ENCODE data around the gene ZNF765. TPM values are rescaled to one million over a fixed set of nuclear protein-coding genes. Genes with fewer than 3 reads are reported as not detected.
"Not testable (repeated sequence)": the region's sequence is repeated elsewhere in the genome, so short reads cannot be mapped to it uniquely, and the experiment has no call there.

ZNF765 gene
- total RNA-seq, 1 experiment from 2014 or later: 23.6 TPM

GRCh38 chr19:53389978-53390377, 5.0 kb upstream of the ZNF765 start:
- H3K4me1 Mint-ChIP-seq: peaks cover 29% of the 10 kb centered on the region
- POLR2A ChIA-PET: no interaction called here
- ATAC-seq: peak; percentile 84
- peaks cover 18% of the 10 kb centered on the region for H3K9me3 Mint-ChIP-seq
- H3K27me3 Mint-ChIP-seq (ENCODE audit: low read depth): no peaks in the 10 kb centered on the region
- peak overlapping the region; percentile 61 for H3K4me3 Mint-ChIP-seq
- peak; percentile 96 for DNase-seq (ENCODE audit: low spot score)
- CTCF ChIA-PET: interaction anchor here (2.4 kb wide), 1 partner anchor 35 kb away, joined by 10 read pairs; no protein-coding TSS in a partner anchor
- TF ChIP-seq ZNF396 (CRISPR knock-in tag; IDR thresholded peaks at IDR 0.05; ENCODE audit: borderline replicate concordance): no peak
- peak overlapping the region; percentile 64 for H3K27ac Mint-ChIP-seq
- H3K36me3 Mint-ChIP-seq: peaks cover 21% of the 10 kb centered on the region

DNA sequence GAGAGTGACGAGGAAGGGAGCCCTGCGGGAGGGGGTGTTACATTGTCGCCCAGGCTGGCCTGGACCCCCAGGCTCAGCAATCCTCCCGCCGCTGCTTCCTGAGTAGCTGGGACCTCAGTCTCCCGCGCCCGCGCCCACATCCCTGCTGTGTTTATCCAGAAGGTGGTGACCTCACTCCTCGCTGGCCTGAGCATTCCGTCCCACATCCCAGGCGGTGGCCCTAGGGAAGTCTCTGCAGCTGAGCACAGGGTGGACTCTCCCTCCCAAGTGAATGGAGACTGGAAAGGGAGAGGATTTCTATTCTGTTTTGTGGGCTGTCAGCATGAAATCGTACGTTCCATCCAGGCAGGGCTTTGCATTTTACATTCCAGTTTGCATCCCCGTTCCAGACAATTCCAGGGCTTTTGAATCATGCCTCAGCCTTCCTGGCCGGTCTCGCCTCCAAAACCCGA, 401 bp upstream of the ZNF765 start:
- DNase-seq (ENCODE audit: low spot score) (peak; percentile 66), ATAC-seq (peak; percentile 33)
- TF ChIP-seq FOXP1 (CRISPR knock-in tag; IDR thresholded peaks at IDR 0.05; ENCODE audit: borderline replicate concordance) (peak; percentile 45; the same call in 1 of the 2 replicates), CTCF (IDR thresholded peaks at IDR 0.05) (no peak), ZBTB21 (CRISPR knock-in tag; IDR thresholded peaks at IDR 0.05; ENCODE audit: borderline replicate concordance) (peak; percentile 47; the same call in 1 of the 2 replicates)
- Mint-ChIP-seq H3K4me1 (peaks cover 43% of the 10 kb centered on the region), H3K4me3 (peak overlapping the region; percentile 88), H3K9me3 (peaks cover 6% of the 10 kb centered on the region; the same call in 1 of the 2 replicates), H3K27me3 (ENCODE audit: low read depth) (no peaks in the 10 kb centered on the region), H3K36me3 (peaks cover 9% of the 10 kb centered on the region), H3K27ac (peak overlapping the region; percentile 96)
- CTCF ChIA-PET: interaction anchor here (0.6 to 3.5 kb wide), 10 partner anchors 26 to 548 kb away, joined by 3 to 25 read pairs (median 5); partner anchors contain the start of genes ZNF525, ZNF761 and ZNF845
- POLR2A ChIA-PET: interaction anchor here (0.8 to 1.3 kb wide), 2 partner anchors 29 to 126 kb away, joined by 3 read pairs; partner anchors contain the start of gene ZNF525

DNA sequence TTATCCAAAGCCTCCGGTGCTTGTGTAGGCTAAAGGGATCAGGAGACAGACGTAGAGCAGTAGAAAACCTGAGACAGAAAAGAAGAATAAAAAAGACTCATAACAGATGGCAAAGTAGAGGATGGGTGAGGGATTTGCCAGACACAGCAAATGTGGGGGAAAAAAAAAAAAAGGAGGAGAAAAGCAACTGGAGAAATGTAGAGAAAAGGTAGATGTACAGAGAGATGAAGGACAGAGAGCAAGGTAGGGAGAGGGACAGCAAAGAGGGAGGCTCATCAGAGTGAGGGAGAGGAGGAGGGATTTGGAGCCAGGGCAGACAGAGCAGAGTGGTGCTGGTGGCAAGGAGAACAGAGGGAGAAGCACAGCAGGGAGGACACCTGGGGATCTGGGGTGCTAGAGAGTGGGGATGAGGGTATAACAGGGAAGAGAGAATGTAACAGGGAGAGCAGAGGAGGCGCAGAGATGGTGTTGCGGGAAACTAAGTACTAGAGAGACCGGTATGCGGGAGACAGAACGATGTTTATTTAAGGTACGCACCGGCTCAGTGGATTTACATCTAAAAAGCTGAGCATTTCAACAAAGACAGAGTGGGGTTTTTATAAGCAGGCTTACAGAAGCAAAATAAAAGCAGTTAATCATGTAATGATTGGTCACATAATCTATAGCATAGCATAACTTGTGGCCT, 1.0 kb downstream of the ZNF765 start:
- Mint-ChIP-seq H3K4me1 (peaks cover 41% of the 10 kb centered on the region), H3K36me3 (peaks cover 18% of the 10 kb centered on the region), H3K4me3 (peak overlapping the region; percentile 88)
- DNase-seq (ENCODE audit: low spot score); POLR2A ChIA-PET; H3K9me3 Mint-ChIP-seq; H3K27ac Mint-ChIP-seq; H3K27me3 Mint-ChIP-seq (ENCODE audit: low read depth); ATAC-seq: not testable (repeated sequence)
- CTCF ChIA-PET: interaction anchor here (1.1 to 3.5 kb wide), 6 partner anchors 27 to 200 kb away, joined by 3 to 25 read pairs (median 4); partner anchors contain the start of gene ZNF845

- Mint-ChIP-seq H3K9me3 (no peaks in the 10 kb centered on the region), H3K27ac (no peak overlapping the region), H3K27me3 (ENCODE audit: low read depth) (no peaks in the 10 kb centered on the region), H3K4me1 (peaks cover 41% of the 10 kb centered on the region), H3K36me3 (peaks cover 22% of the 10 kb centered on the region), H3K4me3 (peak overlapping the region; percentile 88)
- POLR2A ChIA-PET: no interaction called here
- DNase-seq (ENCODE audit: low spot score) (no peak), ATAC-seq (no peak)
- TF ChIP-seq ZNF425 (CRISPR knock-in tag; conservative IDR thresholded peaks at IDR 0.05): no peak
- TF ChIP-seq ZNF416 (CRISPR knock-in tag; IDR thresholded peaks at IDR 0.05): no peak
- TF ChIP-seq ZNF281 (CRISPR knock-in tag; IDR thresholded peaks at IDR 0.05): no peak
- no peak for TF ChIP-seq IRF1 (CRISPR knock-in tag; IDR thresholded peaks at IDR 0.05)
- no peak for TF ChIP-seq ERG (CRISPR knock-in tag; IDR thresholded peaks at IDR 0.05)
- TF ChIP-seq, protein P1, sequence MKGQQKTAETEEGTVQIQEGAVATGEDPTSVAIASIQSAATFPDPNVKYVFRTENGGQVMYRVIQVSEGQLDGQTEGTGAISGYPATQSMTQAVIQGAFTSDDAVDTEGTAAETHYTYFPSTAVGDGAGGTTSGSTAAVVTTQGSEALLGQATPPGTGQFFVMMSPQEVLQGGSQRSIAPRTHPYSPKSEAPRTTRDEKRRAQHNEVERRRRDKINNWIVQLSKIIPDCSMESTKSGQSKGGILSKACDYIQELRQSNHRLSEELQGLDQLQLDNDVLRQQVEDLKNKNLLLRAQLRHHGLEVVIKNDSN (CRISPR knock-in tag; IDR thresholded peaks at IDR 0.05): no peak
- CTCF ChIA-PET: interaction anchor here (1.1 to 3.5 kb wide), 4 partner anchors 28 to 201 kb away, joined by 4 to 25 read pairs (median 5); no protein-coding TSS in a partner anchor
Measured at GRCh38 chr19:53396525-53396868, 1.5 kb downstream of the ZNF765 start.

DNA sequence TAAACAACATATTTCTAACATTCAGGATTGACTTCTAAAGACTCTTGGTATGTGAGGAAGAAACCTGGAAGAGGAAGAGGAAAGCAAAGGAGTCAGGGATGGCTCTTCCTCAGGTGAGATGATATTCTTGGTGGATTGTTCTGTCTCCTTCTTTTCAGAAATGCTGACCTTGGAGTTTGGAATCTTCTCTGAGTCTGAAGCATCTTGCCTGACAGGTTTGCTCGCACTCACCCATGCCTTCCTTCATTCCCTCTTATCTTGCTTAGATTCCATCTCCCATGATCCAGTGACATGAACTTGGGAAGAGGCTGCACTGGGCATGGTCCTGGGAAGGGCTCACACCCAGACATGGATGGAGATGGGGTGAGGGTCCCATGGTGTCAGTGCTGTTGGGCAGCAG, 3.0 kb downstream of the ZNF765 start:
- ATAC-seq; CTCF ChIA-PET; H3K9me3 Mint-ChIP-seq; POLR2A ChIA-PET; H3K4me3 Mint-ChIP-seq; H3K27me3 Mint-ChIP-seq (ENCODE audit: low read depth); DNase-seq (ENCODE audit: low spot score): not testable (repeated sequence)
- H3K4me1 Mint-ChIP-seq: peaks cover 37% of the 10 kb centered on the region
- H3K27ac Mint-ChIP-seq: 0 out of 2 replicates have a peak overlapping the region, but pooled peaks have one; percentile 38
- H3K36me3 Mint-ChIP-seq: peaks cover 36% of the 10 kb centered on the region
